PC-3 (cell line): ENCODE data around the gene JPT2. TPM values are rescaled to one million over a fixed set of nuclear protein-coding genes. Genes with fewer than 3 reads are reported as not detected.
A peak's percentile ranks its signal among the peaks of the same experiment; 100 is the strongest.

Experiments used
- ATAC-seq: fragments of 200-7000 bp; cut with Tn5 transposase; 2 replicates; pipeline ENCODE4 v1.9.1; 2020; ENCODE audit warnings: mild to moderate bottlenecking, moderate library complexity
- BruUV-seq: library from RNA; stranded (reverse); fragments of 400-500 nt; replicated peaks from 2 replicates; lab custom pipeline; 2021; lab: Mats Ljungman, UMichigan
- CTCF ChIA-PET: fragments of 300-600 bp; sonication (Branson Sonifier 250); formaldehyde crosslinking; loops from one replicate; lab custom pipeline; 2022; ENCODE audit warnings: antibody characterized with exemption; lab: Charles Lee
- POLR2A ChIA-PET: fragments of 300-600 bp; sonication (Branson Sonifier 250); formaldehyde crosslinking; loops from one replicate; lab custom pipeline; 2022; ENCODE audit warnings: antibody characterized with exemption; ENCODE audit not compliant: unreplicated experiment; lab: Charles Lee
- DNase-seq: peaks from one replicate; pipeline ENCODE4 v3.0.0-alpha.2; 2015
- H2AFZ ChIP-seq: fragments of 300-600 bp; sonication (generic); 2 replicates; pipeline ENCODE4 v1.6.0; 2016; ENCODE audit warnings: antibody characterized with exemption, low read length
- H3F3A ChIP-seq: fragments of 300-600 bp; sonication (generic); one replicate; pipeline ENCODE4 v1.6.0; 2017; ENCODE audit warnings: antibody characterized with exemption, low read length, control low read depth, mild to moderate bottlenecking; ENCODE audit not compliant: unreplicated experiment
- H3K27ac ChIP-seq: fragments of 300-600 bp; sonication (generic); 2 replicates; pipeline ENCODE4 v1.5.1; 2016; ENCODE audit warnings: mild to moderate bottlenecking, low read length
- H3K27me3 ChIP-seq: fragments of 300-600 bp; sonication (generic); 2 replicates; pipeline ENCODE4 v1.6.1; 2016; ENCODE audit warnings: low read length, mixed read lengths
- H3K36me3 ChIP-seq: fragments of 300-600 bp; sonication (generic); 2 replicates; pipeline ENCODE4 v1.6.1; 2016; ENCODE audit warnings: low read depth, mixed run types, low read length, mixed read lengths
- H3K4me1 ChIP-seq: fragments of 300-600 bp; sonication (generic); 2 replicates; pipeline ENCODE4 v1.5.1; 2016; ENCODE audit warnings: low read length; ENCODE audit not compliant: insufficient read depth
- H3K4me2 ChIP-seq: fragments of 300-600 bp; sonication (generic); 2 replicates; pipeline ENCODE4 v1.6.0; 2016; ENCODE audit warnings: low read length
- H3K4me3 ChIP-seq: fragments of 300-600 bp; sonication (generic); 2 replicates; pipeline ENCODE4 v1.5.1; 2016; ENCODE audit warnings: mild to moderate bottlenecking, low read length, mixed read lengths
- H3K79me2 ChIP-seq: fragments of 300-600 bp; sonication (generic); 2 replicates; pipeline ENCODE4 v1.6.1; 2017; ENCODE audit warnings: low read length, mixed read lengths
- H3K9ac ChIP-seq: fragments of 300-600 bp; sonication (generic); 2 replicates; pipeline ENCODE4 v1.6.0; 2016; ENCODE audit warnings: mild to moderate bottlenecking, low read length
- H3K9me2 ChIP-seq: fragments of 300-600 bp; sonication (generic); replicated peaks from 2 replicates; pipeline ENCODE4 v1.6.1; 2016; ENCODE audit warnings: mixed run types, low read length, mixed read lengths
- H3K9me3 ChIP-seq: fragments of 300-600 bp; sonication (generic); 2 replicates; pipeline ENCODE4 v1.6.1; 2016; ENCODE audit warnings: low read length, mixed read lengths
- H4K20me1 ChIP-seq: fragments of 300-600 bp; sonication (generic); 2 replicates; pipeline ENCODE4 v1.6.1; 2016; ENCODE audit warnings: low read length, mixed read lengths
- CTCF ChIP-seq: fragments of 300-600 bp; sonication (generic); conservative IDR thresholded peaks from 2 replicates; pipeline ENCODE4 v1.5.1; 2017; ENCODE audit warnings: antibody characterized with exemption, low read depth, mild to moderate bottlenecking, low read length
- EZH2 ChIP-seq: fragments of 300-600 bp; sonication (generic); IDR thresholded peaks from one replicate; pipeline ENCODE4 v1.6.1; 2017; ENCODE audit warnings: antibody characterized with exemption, mild to moderate bottlenecking, low read length; ENCODE audit not compliant: unreplicated experiment
- EZH2phosphoT487 ChIP-seq: fragments of 300-600 bp; sonication (generic); IDR thresholded peaks from 2 replicates; pipeline ENCODE4 v1.6.1; 2018; ENCODE audit warnings: mild to moderate bottlenecking, antibody characterized with exemption, low read length, borderline replicate concordance
- intact Hi-C: fragments of 100-400 bp; cut with micrococcal nuclease; formaldehyde crosslinking; loops from 2 replicates; pipeline ENCODE4 v1.9.0; 2023
- total RNA-seq: library from RNA; depleted of rRNA; stranded (reverse); fragments of >200 nt; gene quantifications from 2 replicates; pipeline ENCODE4 v1.2.3, GENCODE V29; 2014

The JPT2 gene
- total RNA-seq, 1 experiment from 2014 or later, result 85.2 TPM

GRCh38 chr16:1688807-1689560 is 10.9 kb downstream of the JPT2 start:
- Histone ChIP-seq H3K27me3 (no peaks in the 10 kb centered on the region), H2AFZ (no peak overlapping the region), H3K4me2 (peak overlapping the region; percentile 75), H3K4me1 (peaks cover 67% of the 10 kb centered on the region), H3K9me2 (no peaks in the 10 kb centered on the region), H3K36me3 (peaks cover 55% of the 10 kb centered on the region), H3K9me3 (no peaks in the 10 kb centered on the region), H4K20me1 (no peaks in the 10 kb centered on the region), H3K79me2 (peaks cover 81% of the 10 kb centered on the region), H3F3A (peaks cover 24% of the 10 kb centered on the region), H3K9ac (peak overlapping the region; percentile 72), H3K27ac (peak overlapping the region; percentile 95), H3K4me3 (peak overlapping the region; percentile 31)
- ChIA-PET POLR2A (interaction anchor here (0.6 kb wide), 1 partner anchor 17 kb away, joined by 3 read pairs; the partner anchor contains the start of gene MAPK8IP3), CTCF (interaction anchor here (0.5 to 0.6 kb wide), 3 partner anchors 11 to 78 kb away, joined by 3 to 12 read pairs (median 3); partner anchors contain the start of gene JPT2)
- TSS peak; percentile 74 for BruUV-seq
- TF ChIP-seq EZH2, result no peak
- no peak for TF ChIP-seq CTCF
- TF ChIP-seq EZH2phosphoT487, result no peak
- DNase-seq (peak; percentile 95), ATAC-seq (peak; percentile 83)
- intact Hi-C loops, result loop anchor here (1.0 kb wide), 1 partner anchor 9 kb away; no protein-coding TSS in a partner anchor

GRCh38 chr16:1689853-1690252 is 11.8 kb downstream of the JPT2 start:
- intact Hi-C loops, result loop anchor here (1.0 kb wide), 1 partner anchor 10 kb away; no protein-coding TSS in a partner anchor
- Histone ChIP-seq H3K27ac (peak overlapping the region; percentile 95), H3K4me2 (peak overlapping the region; percentile 64), H3K4me1 (peaks cover 67% of the 10 kb centered on the region), H3K9me2 (no peaks in the 10 kb centered on the region), H2AFZ (no peak overlapping the region), H3K9me3 (no peaks in the 10 kb centered on the region), H3K36me3 (peaks cover 60% of the 10 kb centered on the region), H3K27me3 (no peaks in the 10 kb centered on the region), H3K4me3 (peak overlapping the region; percentile 24; the same call in 1 of the 2 replicates), H4K20me1 (no peaks in the 10 kb centered on the region), H3K79me2 (peaks cover 81% of the 10 kb centered on the region), H3K9ac (peak overlapping the region; percentile 68), H3F3A (peaks cover 24% of the 10 kb centered on the region)
- ChIA-PET POLR2A (interaction anchor here (0.6 kb wide), 1 partner anchor 12 kb away, joined by 4 read pairs; the partner anchor contains the start of gene JPT2), CTCF (interaction anchor here (0.5 kb wide), 1 partner anchor 12 kb away, joined by 12 read pairs; the partner anchor contains the start of gene JPT2)
- no TSS peak for BruUV-seq
- no peak for ATAC-seq
- peak; percentile 23 for DNase-seq
- TF ChIP-seq CTCF, result no peak
- no peak for TF ChIP-seq EZH2
- no peak for TF ChIP-seq EZH2phosphoT487
